IMR-90 (cell line): Measurements from ENCODE around the gene MLST8. TPM values are rescaled to one million over a fixed set of nuclear protein-coding genes. Genes with fewer than 3 reads are reported as not detected.
A peak's percentile ranks its signal among the peaks of the same experiment; 100 is the strongest.

Source experiments
- MAZ ChIP-seq: IDR thresholded peaks from 2 replicates; pipeline ENCODE4 v1.6.1; 2012; ENCODE audit warnings: low read depth, mild to moderate bottlenecking, low read length, improper control_type of control experiment, moderate library complexity, borderline replicate concordance
- polyA plus RNA-seq, 3 experiments: library from polyadenylated mRNA; depleted of rRNA; stranded (reverse); fragments of >200 nt; gene quantifications; 2 replicates each; pipeline ENCODE4 v1.2.3, GENCODE V29; 2012; ENCODE audit warnings: low replicate concordance in 1 of 3
- total RNA-seq: library from RNA; depleted of rRNA; stranded (reverse); fragments of >200 nt; gene quantifications from 2 replicates; pipeline ENCODE4 v1.2.3, GENCODE V29; 2012
- TF ChIP-seq, protein P1 (sequence below): conservative IDR thresholded peaks from 2 replicates; pipeline ENCODE4 v1.5.1; 2012; ENCODE audit warnings: mild to moderate bottlenecking, low read depth, low read length, improper control_type of control experiment

MLST8 gene
- total and polyA plus RNA-seq, 2 of the 4 experiments (the other 2 are of a cell fraction), result 34.4 to 93.7 TPM

DNA sequence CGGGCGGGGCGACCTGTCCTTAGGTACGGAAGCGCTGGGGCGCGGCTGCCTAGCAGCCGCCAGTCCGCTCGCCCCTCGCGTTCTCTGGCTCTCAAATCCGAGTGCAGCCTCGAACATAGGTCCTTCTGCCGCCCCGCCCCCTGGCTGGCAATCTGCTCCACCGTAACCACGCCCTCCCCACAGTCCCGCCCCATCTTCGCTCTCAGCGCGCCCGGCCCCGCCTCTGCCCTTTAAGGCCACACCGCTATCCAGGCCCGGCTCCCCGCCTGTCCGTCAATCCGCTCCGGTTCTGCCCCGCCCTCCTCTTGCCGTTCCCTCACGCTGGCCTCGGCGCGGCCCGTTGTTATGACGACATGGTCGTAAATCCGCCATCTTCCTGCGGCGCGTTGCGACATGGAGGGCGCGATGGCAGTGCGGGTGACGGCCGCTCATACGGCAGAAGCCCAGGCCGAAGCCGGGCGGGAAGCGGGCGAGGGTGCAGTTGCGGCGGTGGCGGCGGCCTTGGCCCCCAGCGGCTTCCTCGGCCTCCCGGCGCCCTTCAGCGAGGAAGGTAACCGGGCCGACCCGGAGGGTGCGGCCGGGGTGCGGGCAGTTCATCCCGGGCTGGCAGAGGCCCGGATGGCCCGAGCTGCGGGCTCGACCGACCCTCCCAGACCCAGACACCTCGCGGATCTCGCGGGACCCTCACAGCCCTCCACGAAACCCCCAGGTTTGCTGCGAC is 18.1 kb downstream of the MLST8 start, which contains the start of gene E4F1 (continued):
- TF ChIP-seq, protein P1, sequence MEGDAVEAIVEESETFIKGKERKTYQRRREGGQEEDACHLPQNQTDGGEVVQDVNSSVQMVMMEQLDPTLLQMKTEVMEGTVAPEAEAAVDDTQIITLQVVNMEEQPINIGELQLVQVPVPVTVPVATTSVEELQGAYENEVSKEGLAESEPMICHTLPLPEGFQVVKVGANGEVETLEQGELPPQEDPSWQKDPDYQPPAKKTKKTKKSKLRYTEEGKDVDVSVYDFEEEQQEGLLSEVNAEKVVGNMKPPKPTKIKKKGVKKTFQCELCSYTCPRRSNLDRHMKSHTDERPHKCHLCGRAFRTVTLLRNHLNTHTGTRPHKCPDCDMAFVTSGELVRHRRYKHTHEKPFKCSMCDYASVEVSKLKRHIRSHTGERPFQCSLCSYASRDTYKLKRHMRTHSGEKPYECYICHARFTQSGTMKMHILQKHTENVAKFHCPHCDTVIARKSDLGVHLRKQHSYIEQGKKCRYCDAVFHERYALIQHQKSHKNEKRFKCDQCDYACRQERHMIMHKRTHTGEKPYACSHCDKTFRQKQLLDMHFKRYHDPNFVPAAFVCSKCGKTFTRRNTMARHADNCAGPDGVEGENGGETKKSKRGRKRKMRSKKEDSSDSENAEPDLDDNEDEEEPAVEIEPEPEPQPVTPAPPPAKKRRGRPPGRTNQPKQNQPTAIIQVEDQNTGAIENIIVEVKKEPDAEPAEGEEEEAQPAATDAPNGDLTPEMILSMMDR, result no peak
- TF ChIP-seq MAZ, result peak; percentile 97
